Renal pelvis (tissue), 4 donors: ENCODE measurements around the gene C10orf95. TPM values are rescaled to one million over a fixed set of nuclear protein-coding genes. Genes with fewer than 3 reads are reported as not detected.

Experiments
- DNase-seq: peaks from one replicate; pipeline ENCODE4 v3.0.0-alpha.2; 2013
- polyA plus RNA-seq, 3 donors: library from polyadenylated mRNA; unstranded; fragments of 120-200 nt; gene quantifications; one replicate each; pipeline ENCODE4 v1.2.1, GENCODE V29; 2013; ENCODE audit not compliant: insufficient read length in 3 of 3

C10orf95 gene
- polyA plus RNA-seq, 3 donors: 1.0 to 2.4 (median 1.9) TPM

GRCh38 chr10:102435529-102436233, 15.7 kb downstream of the C10orf95 start:
- DNase-seq: no peak

- no peak for DNase-seq
These were observed 16.2 kb downstream of the C10orf95 start for GRCh38 chr10:102435133-102435497.

- no peak for DNase-seq
These were observed 16.8 kb downstream of the C10orf95 start for GRCh38 chr10:102434394-102435132.

GRCh38 chr10:102433619-102434046, 17.7 kb downstream of the C10orf95 start:
- no peak for DNase-seq

GRCh38 chr10:102432162-102432950, 19.0 kb downstream of the C10orf95 start, which contains the start of gene CUEDC2:
Gene CUEDC2, minus strand, starts transcription at chr10:102432574. Its CDS starts 7,386 bp downstream, at chr10:102425188.
- peak; percentile 98 for DNase-seq

GRCh38 chr10:102431452-102432124, 19.8 kb downstream of the C10orf95 start:
- no peak for DNase-seq

- DNase-seq: no peak
These were observed 21.9 kb downstream of the C10orf95 start for GRCh38 chr10:102429468-102429867.

- DNase-seq: no peak
These were observed 24.5 kb downstream of the C10orf95 start for GRCh38 chr10:102426803-102427287.

- DNase-seq: no peak
These were observed 25.9 kb downstream of the C10orf95 start for GRCh38 chr10:102425444-102425843.

- no peak for DNase-seq
These were observed 26.4 kb downstream of the C10orf95 start for GRCh38 chr10:102424916-102425315.

GRCh38 chr10:102424145-102424544, 27.2 kb downstream of the C10orf95 start:
- DNase-seq: no peak

GRCh38 chr10:102423372-102423968, 27.9 kb downstream of the C10orf95 start:
- DNase-seq: no peak

GRCh38 chr10:102422545-102423129, 28.7 kb downstream of the C10orf95 start:
- DNase-seq: no peak

- no peak for DNase-seq
These were observed 29.4 kb downstream of the C10orf95 start for GRCh38 chr10:102421757-102422512.

- DNase-seq: no peak
These were observed 29.9 kb downstream of the C10orf95 start for GRCh38 chr10:102421507-102421756.

GRCh38 chr10:102420714-102421506, 30.4 kb downstream of the C10orf95 start, which contains the start of gene FBXL15:
Gene FBXL15, plus strand, starts transcription at chr10:102420836. Its CDS starts 294 bp downstream, at chr10:102421130.
- peak; percentile 98 for DNase-seq

GRCh38 chr10:102420181-102420713, 31.1 kb downstream of the C10orf95 start:
- DNase-seq: no peak

GRCh38 chr10:102419269-102420180, 31.8 kb downstream of the C10orf95 start:
- no peak for DNase-seq
